ENCODE data around the gene SLCO1C1. TPM values are rescaled to one million over a fixed set of nuclear protein-coding genes. Genes with fewer than 3 reads are reported as not detected.

SLCO1C1 gene
- total and polyA plus RNA-seq, 2 of the 4 experiments (the other 2 are of a cell fraction): not detected

GRCh38 chr12:20748198-20748597, 53.1 kb downstream of the SLCO1C1 start:
- DNase-seq: no peak
- Histone ChIP-seq H4K5ac (ENCODE audit: low read depth, low read length) (no peak overlapping the region), H3K4me2 (ENCODE audit: low read depth, low read length) (no peak overlapping the region), H3K9me3 (ENCODE audit: control insufficient read depth, insufficient read depth, low read length) (no peaks in the 10 kb centered on the region), H2AK9ac (replicated peaks; ENCODE audit: low read depth, low read length, poor library complexity) (no peak overlapping the region), H3K36me3 (ENCODE audit: control insufficient read depth, insufficient read depth, low read length) (no peaks in the 10 kb centered on the region), H4K20me1 (ENCODE audit: insufficient read depth, low read length) (no peaks in the 10 kb centered on the region), H2BK20ac (ENCODE audit: low read depth, low read length) (no peak overlapping the region), H2BK5ac (ENCODE audit: low read depth, low read length, poor library complexity, severe bottlenecking) (no peak overlapping the region), H3K4me3 (ENCODE audit: insufficient read depth, low read depth, low read length) (no peak overlapping the region), H3K79me1 (ENCODE audit: low read depth in 1 of 2, low read length in 2 of 2) (no peaks in the 10 kb centered on the region), H2AK5ac (ENCODE audit: low read depth, low read length) (no peak overlapping the region), H2AFZ (replicated peaks; ENCODE audit: low read length, poor library complexity) (no peak overlapping the region), H3K27ac (ENCODE audit: insufficient read depth, low read length) (no peak overlapping the region), H3K14ac (replicated peaks; ENCODE audit: low read depth, low read length) (no peak overlapping the region), H3K9me1 (ENCODE audit: insufficient read depth, low read length) (no peaks in the 10 kb centered on the region), H4K8ac (ENCODE audit: low read depth in 2 of 2, low read length in 2 of 2) (no peak overlapping the region), H2BK15ac (ENCODE audit: low read depth, low read length) (no peak overlapping the region), H3K4ac (ENCODE audit: low read depth, low read length) (no peak overlapping the region), H3K56ac (ENCODE audit: extremely low read depth, insufficient read depth, low read length) (no peak overlapping the region), H4K91ac (ENCODE audit: insufficient read depth, low read depth, low read length) (no peak overlapping the region), H3K18ac (ENCODE audit: low read depth, low read length) (no peak overlapping the region), H3K23ac (ENCODE audit: low read depth, low read length) (no peak overlapping the region), H2BK120ac (ENCODE audit: low read depth, low read length) (no peak overlapping the region), H3K4me1 (ENCODE audit: control insufficient read depth, insufficient read depth, low read length) (no peaks in the 10 kb centered on the region), H3K9ac (ENCODE audit: low read depth, low read length) (no peak overlapping the region), H3K27me3 (ENCODE audit: control insufficient read depth, insufficient read depth, low read length) (no peaks in the 10 kb centered on the region)
- no peak for ATAC-seq (ENCODE audit: low read depth)
- dilution Hi-C loops (cut with HindIII; ENCODE audit: low sequenced_read_pairs, unreplicated experiment) (no loop called here), in situ Hi-C loops (cut with MboI; ENCODE audit: low sequenced_read_pairs) (no loop called here), intact Hi-C loops (cut with micrococcal nuclease) (no loop called here)
- TF ChIP-seq CHD1 (IDR thresholded peaks at IDR 0.05; ENCODE audit: low read depth, low read length) (no peak), POLR2A (IDR thresholded peaks at IDR 0.05; ENCODE audit: low read depth, low read length) (no peak), ELK1 (IDR thresholded peaks at IDR 0.05; ENCODE audit: borderline replicate concordance, low read depth, low read length) (no peak), NFE2L2 (IDR thresholded peaks at IDR 0.05; ENCODE audit: low read depth, low read length) (no peak), CEBPB (IDR thresholded peaks at IDR 0.05; ENCODE audit: low read depth, low read length) (no peak)
- 100% methylated on average over 1 of the region's 1 CpG; no CpG with 5 or more reads in 1 of the 2 experiments for WGBS, 2 experiments (ENCODE audit: extremely low coverage in 2 of 2, insufficient read length in 1 of 2)
- BruUV-seq (replicated peaks): no TSS peak
- CTCF ChIA-PET: no interaction called here
- POLR2A ChIA-PET (ENCODE audit: unreplicated experiment): no interaction called here

All from IMR-90 (cell line).